H9 (cell line): ENCODE data around the gene ATG2B. TPM values are rescaled to one million over a fixed set of nuclear protein-coding genes. Genes with fewer than 3 reads are reported as not detected.

Experiments
- DNase-seq: peaks from one replicate; pipeline ENCODE4 v3.0.0-alpha.2; 2017
- H2AFZ ChIP-seq: one replicate; pipeline ENCODE4 v1.6.1; 2013; ENCODE audit warnings: mild to moderate bottlenecking, low read length, control low read depth, moderate library complexity
- H2AK5ac ChIP-seq: 2 replicates; pipeline ENCODE4 v1.6.1; 2013; ENCODE audit warnings: low read length, control low read depth, mixed read lengths; ENCODE audit not compliant: insufficient read length
- H2BK120ac ChIP-seq: one replicate; pipeline ENCODE4 v1.6.1; 2013; ENCODE audit warnings: low read depth, mild to moderate bottlenecking, low read length, control low read depth, inconsistent platforms; ENCODE audit not compliant: poor library complexity, severe bottlenecking
- H2BK12ac ChIP-seq: 2 replicates; pipeline ENCODE4 v1.6.1; 2013; ENCODE audit warnings: low read length, control low read depth, mixed read lengths, low read depth; ENCODE audit not compliant: insufficient read length
- H2BK15ac ChIP-seq: 2 replicates; pipeline ENCODE4 v1.6.1; 2013; ENCODE audit warnings: low read depth, low read length, control low read depth
- H2BK20ac ChIP-seq: one replicate; pipeline ENCODE4 v1.6.1; 2013; ENCODE audit warnings: low read depth, mild to moderate bottlenecking, low read length, control low read depth, inconsistent platforms; ENCODE audit not compliant: poor library complexity, severe bottlenecking
- H2BK5ac ChIP-seq: 2 replicates; pipeline ENCODE4 v1.6.1; 2013; ENCODE audit warnings: low read length, control low read depth, mixed read lengths; ENCODE audit not compliant: insufficient read length
- H3K14ac ChIP-seq: 2 replicates; pipeline ENCODE4 v1.6.1; 2013; ENCODE audit warnings: low read length, control low read depth; ENCODE audit not compliant: insufficient read depth
- H3K18ac ChIP-seq: 2 replicates; pipeline ENCODE4 v1.6.1; 2013; ENCODE audit warnings: low read depth, mild to moderate bottlenecking, mixed read lengths, low read length, control low read depth; ENCODE audit not compliant: insufficient read length
- H3K23ac ChIP-seq: 2 replicates; pipeline ENCODE4 v1.6.1; 2013; ENCODE audit warnings: low read length, control low read depth, mixed read lengths, low read depth; ENCODE audit not compliant: insufficient read length
- H3K23me2 ChIP-seq: 2 replicates; pipeline ENCODE4 v1.6.1; 2013; ENCODE audit warnings: low read depth, mild to moderate bottlenecking, mixed read lengths, low read length, control low read depth; ENCODE audit not compliant: insufficient read length, poor library complexity, severe bottlenecking
- H3K27ac ChIP-seq: 2 replicates; pipeline ENCODE4 v1.5.1; 2013; ENCODE audit warnings: low read length, control low read depth, mixed read lengths, low read depth; ENCODE audit not compliant: insufficient read length
- H3K27me3 ChIP-seq: 2 replicates; pipeline ENCODE4 v1.6.1; 2013; ENCODE audit warnings: low read length, control low read depth, inconsistent platforms; ENCODE audit not compliant: insufficient read depth
- H3K4ac ChIP-seq: 2 replicates; pipeline ENCODE4 v1.6.1; 2013; ENCODE audit warnings: low read depth, mild to moderate bottlenecking, control low read depth, inconsistent platforms, low read length, moderate library complexity
- H3K4me1 ChIP-seq: 2 replicates; pipeline ENCODE4 v1.6.1; 2013; ENCODE audit warnings: low read length, control low read depth, inconsistent platforms; ENCODE audit not compliant: insufficient read depth
- H3K4me2 ChIP-seq: 2 replicates; pipeline ENCODE4 v1.6.1; 2013; ENCODE audit warnings: low read length, control low read depth, mixed read lengths; ENCODE audit not compliant: insufficient read length, insufficient read depth
- H3K56ac ChIP-seq: 2 replicates; pipeline ENCODE4 v1.6.1; 2013; ENCODE audit warnings: low read depth, mild to moderate bottlenecking, mixed read lengths, low read length, control low read depth; ENCODE audit not compliant: insufficient read length
- H3K79me1 ChIP-seq: 2 replicates; pipeline ENCODE4 v1.6.1; 2013; ENCODE audit warnings: low read depth, mild to moderate bottlenecking, moderate library complexity, low read length, control low read depth, inconsistent platforms; ENCODE audit not compliant: insufficient read depth, poor library complexity, severe bottlenecking
- H3K79me2 ChIP-seq: 2 replicates; pipeline ENCODE4 v1.6.1; 2013; ENCODE audit warnings: low read length, control low read depth, inconsistent platforms; ENCODE audit not compliant: insufficient read depth
- H3K9ac ChIP-seq: 2 replicates; pipeline ENCODE4 v1.6.1; 2013; ENCODE audit warnings: low read length, control low read depth, mixed read lengths; ENCODE audit not compliant: insufficient read length; ENCODE audit errors: extremely low read depth
- H3K9me3 ChIP-seq: one replicate; pipeline ENCODE4 v1.6.1; 2013; ENCODE audit warnings: low read depth, low read length, inconsistent platforms; ENCODE audit not compliant: control insufficient read depth
- H3T11ph ChIP-seq: one replicate; pipeline ENCODE4 v1.6.1; 2013; ENCODE audit warnings: mild to moderate bottlenecking, low read length, control low read depth, inconsistent platforms
- H4K20me1 ChIP-seq: one replicate; pipeline ENCODE4 v1.6.1; 2013; ENCODE audit not compliant: control insufficient read depth, insufficient read length, insufficient read depth
- H4K5ac ChIP-seq: 2 replicates; pipeline ENCODE4 v1.6.1; 2013; ENCODE audit warnings: low read depth, mild to moderate bottlenecking, mixed read lengths, low read length, control low read depth; ENCODE audit not compliant: insufficient read length
- H4K8ac ChIP-seq: replicated peaks from 2 replicates; pipeline ENCODE4 v1.6.1; 2013; ENCODE audit warnings: low read length, control low read depth, mixed read lengths, low read depth; ENCODE audit not compliant: insufficient read length
- H4K91ac ChIP-seq: 2 replicates; pipeline ENCODE4 v1.6.1; 2013; ENCODE audit warnings: low read depth, mild to moderate bottlenecking, moderate library complexity, mixed read lengths, low read length, control low read depth; ENCODE audit not compliant: insufficient read length
- H3K27ac Mint-ChIP-seq, 3 experiments: 2 replicates in 2 of 3; 3 replicates in 1 of 3; pipeline ENCODE4 v1.8.0; 2020 to 2021; ENCODE audit warnings: mixed read lengths in 3 of 3, mild to moderate bottlenecking in 1 of 3, moderate library complexity in 1 of 3
- H3K27me3 Mint-ChIP-seq: 2 replicates; pipeline ENCODE4 v1.8.0; 2021; ENCODE audit warnings: low read depth, mild to moderate bottlenecking, moderate library complexity, mixed read lengths
- H3K36me3 Mint-ChIP-seq, 3 experiments: 2 replicates in 2 of 3; 3 replicates in 1 of 3; pipeline ENCODE4 v1.8.0; 2020 to 2021; ENCODE audit warnings: low read depth in 3 of 3, mixed read lengths in 3 of 3; ENCODE audit not compliant: insufficient read depth in 1 of 3
- H3K4me1 Mint-ChIP-seq, 2 experiments: 2 replicates each; pipeline ENCODE4 v1.8.0; 2020; ENCODE audit warnings: mixed read lengths in 2 of 2
- H3K4me3 Mint-ChIP-seq, 2 experiments: 2 replicates in 1 of 2; 3 replicates in 1 of 2; pipeline ENCODE4 v1.8.0; 2020 to 2021; ENCODE audit warnings: mild to moderate bottlenecking in 2 of 2, mixed read lengths in 2 of 2, moderate library complexity in 1 of 2
- H3K9me3 Mint-ChIP-seq, 2 experiments: 2 replicates in 1 of 2; 3 replicates in 1 of 2; pipeline ENCODE4 v1.8.0; 2020; ENCODE audit warnings: mild to moderate bottlenecking in 2 of 2, mixed read lengths in 2 of 2, moderate library complexity in 1 of 2
- WGBS: extraction: QIAGEN DNeasy Blood & Tissue Kit; methylation state at CpG from one replicate; pipeline ENCODE4 v1.1.7; 2013; ENCODE audit warnings: missing lambda C conversion rate, low lambda C conversion rate, mixed read lengths; ENCODE audit not compliant: insufficient read length; ENCODE audit errors: extremely low coverage; 5-methylcytosine and 5-hydroxymethylcytosine counted together
- total RNA-seq: library from RNA; stranded (reverse); gene quantifications from 2 replicates; pipeline ENCODE4 v1.2.1, GENCODE V29; 2021
- TF ChIP-seq, protein P1 (sequence below): fragments of 200-600 bp; sonication (generic); conservative IDR thresholded peaks from 3 replicates; pipeline ENCODE4 v1.8.0; 2021; ENCODE audit warnings: antibody characterized with exemption, mild to moderate bottlenecking

The ATG2B gene
- total RNA-seq, 1 experiment from 2014 or later: 12.6 TPM

DNA sequence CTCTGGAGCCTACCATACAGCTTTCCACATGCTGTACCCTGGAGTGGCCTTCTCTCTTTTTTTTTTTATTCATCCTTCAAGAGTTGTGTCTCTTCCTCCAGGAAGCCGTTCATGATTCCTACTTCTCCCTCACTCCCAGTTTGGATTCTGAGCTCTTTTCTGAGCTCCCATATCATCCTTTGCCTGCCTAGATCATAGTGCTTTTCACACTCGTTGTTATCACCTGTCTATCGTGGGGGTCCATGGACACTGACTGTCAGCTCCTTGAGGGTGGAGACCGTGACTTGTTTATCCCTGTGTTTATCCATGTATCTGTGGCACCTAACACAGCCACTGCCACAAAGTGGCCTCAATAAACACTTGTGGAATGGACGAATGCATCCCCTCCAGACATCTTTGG lies 35.8 kb upstream of the ATG2B start:
- Mint-ChIP-seq H3K27ac (no peak overlapping the region), H3K9me3 (no peaks in the 10 kb centered on the region), H3K27me3 (no peaks in the 10 kb centered on the region; the same call in 1 of the 2 replicates), H3K4me3 (no peak overlapping the region), H3K4me1 (peaks cover 5 to 7% of the 10 kb centered on the region in 2 experiments), H3K36me3 (no peaks in the 10 kb centered on the region)
- no peaks in the 10 kb centered on the region for H3K79me1 ChIP-seq
- no peak overlapping the region for H2AK5ac ChIP-seq
- no peaks in the 10 kb centered on the region for H3K9me3 ChIP-seq
- no peaks in the 10 kb centered on the region for H4K20me1 ChIP-seq
- H3K18ac ChIP-seq: no peak overlapping the region
- H4K8ac ChIP-seq: no peak overlapping the region
- no peak overlapping the region for H4K5ac ChIP-seq
- no peak overlapping the region for H3K14ac ChIP-seq
- no CpG with 5 or more reads among the region's 5 CpGs for WGBS
- no peak overlapping the region for H2BK120ac ChIP-seq
- H3T11ph ChIP-seq: no peak overlapping the region
- H2BK5ac ChIP-seq: no peak overlapping the region
- no peaks in the 10 kb centered on the region for H3K4me1 ChIP-seq
- no peak for DNase-seq
- no peaks in the 10 kb centered on the region for H3K27me3 ChIP-seq
- no peak overlapping the region for H3K23ac ChIP-seq
- H2BK12ac ChIP-seq: no peak overlapping the region
- H3K4me2 ChIP-seq: no peak overlapping the region
- no peak overlapping the region for H2BK20ac ChIP-seq
- H2BK15ac ChIP-seq: no peak overlapping the region
- H3K27ac ChIP-seq: no peak overlapping the region
- H3K9ac ChIP-seq: no peak overlapping the region
- no peak overlapping the region for H2AFZ ChIP-seq
- no peak overlapping the region for H3K4ac ChIP-seq
- H3K79me2 ChIP-seq: no peaks in the 10 kb centered on the region
- no peaks in the 10 kb centered on the region for H3K23me2 ChIP-seq
- no peak overlapping the region for H4K91ac ChIP-seq
- H3K56ac ChIP-seq: no peak overlapping the region
- TF ChIP-seq, protein P1, sequence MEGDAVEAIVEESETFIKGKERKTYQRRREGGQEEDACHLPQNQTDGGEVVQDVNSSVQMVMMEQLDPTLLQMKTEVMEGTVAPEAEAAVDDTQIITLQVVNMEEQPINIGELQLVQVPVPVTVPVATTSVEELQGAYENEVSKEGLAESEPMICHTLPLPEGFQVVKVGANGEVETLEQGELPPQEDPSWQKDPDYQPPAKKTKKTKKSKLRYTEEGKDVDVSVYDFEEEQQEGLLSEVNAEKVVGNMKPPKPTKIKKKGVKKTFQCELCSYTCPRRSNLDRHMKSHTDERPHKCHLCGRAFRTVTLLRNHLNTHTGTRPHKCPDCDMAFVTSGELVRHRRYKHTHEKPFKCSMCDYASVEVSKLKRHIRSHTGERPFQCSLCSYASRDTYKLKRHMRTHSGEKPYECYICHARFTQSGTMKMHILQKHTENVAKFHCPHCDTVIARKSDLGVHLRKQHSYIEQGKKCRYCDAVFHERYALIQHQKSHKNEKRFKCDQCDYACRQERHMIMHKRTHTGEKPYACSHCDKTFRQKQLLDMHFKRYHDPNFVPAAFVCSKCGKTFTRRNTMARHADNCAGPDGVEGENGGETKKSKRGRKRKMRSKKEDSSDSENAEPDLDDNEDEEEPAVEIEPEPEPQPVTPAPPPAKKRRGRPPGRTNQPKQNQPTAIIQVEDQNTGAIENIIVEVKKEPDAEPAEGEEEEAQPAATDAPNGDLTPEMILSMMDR: no peak
